ENCODE results near the gene ERBB4.

- TF ChIP-seq POLR2A (IDR thresholded peaks at IDR 0.05) (no peak), CTCF (IDR thresholded peaks at IDR 0.05) (no peak)
Measured at GRCh38 chr2:212348501-212348900, 190.1 kb downstream of the ERBB4 start.

All from uterus (tissue), 2 donors.